CD4-positive, alpha-beta T cell treated with Interleukin-15 for 4 hours (primary cell): Measurements from ENCODE around the gene GJE1.

Experiments used
- DNase-seq: peaks from one replicate; pipeline ENCODE4 v3.0.0-alpha.2; 2020; ENCODE audit warnings: low spot score

GJE1 gene

GRCh38 chr6:142167071-142167470, 34.3 kb downstream of the GJE1 start:
- DNase-seq = no peak

GRCh38 chr6:142167486-142167885, 34.8 kb downstream of the GJE1 start:
- DNase-seq = no peak

- DNase-seq = no peak
These were observed 38.6 kb downstream of the GJE1 start for GRCh38 chr6:142171351-142171750.

DNA sequence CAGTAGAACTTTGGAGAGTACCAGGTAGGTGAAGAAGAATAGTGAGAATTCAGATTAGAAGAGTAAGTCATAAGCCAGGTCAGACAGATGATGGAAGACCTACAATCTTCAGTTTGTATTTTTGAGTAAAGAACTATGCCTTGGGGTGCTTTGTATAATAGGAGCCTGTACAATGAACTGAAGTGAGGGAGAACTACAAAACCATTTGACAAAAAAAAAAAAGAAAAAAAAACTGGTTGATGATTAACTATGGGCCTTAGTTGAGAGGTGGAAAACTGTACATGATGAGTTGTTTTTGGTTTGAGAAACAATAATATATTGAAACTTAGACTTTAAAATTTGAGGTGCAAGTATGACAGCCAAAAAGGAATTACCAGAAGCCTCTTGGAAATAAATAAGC, 40.0 kb downstream of the GJE1 start:
- no peak for DNase-seq

- no peak for DNase-seq
These were observed 41.3 kb downstream of the GJE1 start for GRCh38 chr6:142173980-142174379.

- no peak for DNase-seq
These were observed 42.0 kb downstream of the GJE1 start for GRCh38 chr6:142174703-142175102.

DNA sequence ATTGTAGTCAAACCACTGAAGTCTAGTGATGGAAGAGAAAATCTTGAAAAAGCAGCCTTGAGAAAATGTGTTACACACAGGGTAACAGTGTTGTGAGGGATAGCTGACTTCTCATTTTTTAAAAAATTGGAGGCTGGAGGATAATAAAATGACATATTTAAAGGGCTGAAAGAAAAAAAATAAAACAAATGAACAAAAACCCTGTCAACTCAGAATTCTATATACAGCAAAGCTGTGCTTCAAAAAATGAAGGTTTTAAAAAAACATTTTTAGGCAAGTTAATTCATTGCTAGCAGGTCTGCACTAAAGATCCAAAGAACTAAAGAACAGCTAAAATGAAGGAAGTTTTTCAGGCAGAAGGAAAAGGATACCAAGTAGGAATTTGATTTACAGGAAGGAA, 45.4 kb downstream of the GJE1 start:
- no peak for DNase-seq

DNA sequence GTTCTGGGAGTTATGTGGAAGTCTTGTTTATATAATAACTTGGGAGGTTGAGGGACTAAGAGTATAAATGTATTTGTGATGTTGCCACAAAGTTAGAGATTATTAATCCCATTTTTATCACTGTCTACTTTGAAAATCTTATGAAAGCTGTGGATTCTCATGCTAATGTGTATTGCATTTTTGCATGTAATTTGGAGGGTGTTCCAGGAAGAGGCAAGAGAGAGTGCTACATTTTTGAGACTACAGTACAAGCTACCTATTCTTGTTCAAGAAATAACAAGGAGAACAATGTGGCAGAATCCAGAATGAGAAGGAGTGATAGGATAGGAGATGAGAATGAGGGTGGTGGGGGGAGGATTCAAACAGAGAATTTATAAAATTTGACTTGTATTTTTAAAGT, 49.3 kb downstream of the GJE1 start:
- no peak for DNase-seq

- no peak for DNase-seq
These were observed 50.6 kb downstream of the GJE1 start for GRCh38 chr6:142183351-142183750.

GRCh38 chr6:142184307-142184706, 51.6 kb downstream of the GJE1 start:
- no peak for DNase-seq
